ENCODE results near the gene BNIP3. TPM values are rescaled to one million over a fixed set of nuclear protein-coding genes. Genes with fewer than 3 reads are reported as not detected.

The BNIP3 gene
- total RNA-seq, 1 experiment from 2014 or later = 57.1 TPM

GRCh38 chr10:131933696-131934086, 48.0 kb downstream of the BNIP3 start:
- Histone ChIP-seq H2AFZ (ENCODE audit: low read length) (no peak overlapping the region), H3K9ac (ENCODE audit: extremely low read depth, insufficient read length, low read length) (no peak overlapping the region), H3K14ac (ENCODE audit: insufficient read depth, low read length) (no peak overlapping the region), H3K23ac (ENCODE audit: insufficient read length, low read depth, low read length) (no peak overlapping the region), H3K23me2 (ENCODE audit: insufficient read length, low read depth, low read length, poor library complexity, severe bottlenecking) (no peaks in the 10 kb centered on the region), H3T11ph (ENCODE audit: low read length) (no peak overlapping the region), H4K5ac (ENCODE audit: insufficient read length, low read depth, low read length) (no peak overlapping the region), H3K4me2 (ENCODE audit: insufficient read depth, insufficient read length, low read length) (no peak overlapping the region), H4K20me1 (ENCODE audit: control insufficient read depth, insufficient read depth, insufficient read length) (peaks cover 8% of the 10 kb centered on the region), H3K27ac (ENCODE audit: insufficient read length, low read depth, low read length) (no peak overlapping the region), H2AK5ac (ENCODE audit: insufficient read length, low read length) (no peak overlapping the region), H3K27me3 (ENCODE audit: insufficient read depth, low read length) (no peaks in the 10 kb centered on the region), H3K4me1 (ENCODE audit: insufficient read depth, low read length) (peaks cover 5% of the 10 kb centered on the region; the same call in 1 of the 2 replicates), H2BK5ac (ENCODE audit: insufficient read length, low read length) (no peak overlapping the region), H3K79me2 (ENCODE audit: insufficient read depth, low read length) (peaks cover 24% of the 10 kb centered on the region; the same call in 1 of the 2 replicates), H3K79me1 (ENCODE audit: insufficient read depth, low read depth, low read length, poor library complexity, severe bottlenecking) (peaks cover 30% of the 10 kb centered on the region), H3K4ac (ENCODE audit: low read depth, low read length) (no peak overlapping the region), H4K8ac (replicated peaks; ENCODE audit: insufficient read length, low read depth, low read length) (no peak overlapping the region), H3K18ac (ENCODE audit: insufficient read length, low read depth, low read length) (no peak overlapping the region), H3K56ac (ENCODE audit: insufficient read length, low read depth, low read length) (no peak overlapping the region), H4K91ac (ENCODE audit: insufficient read length, low read depth, low read length) (no peak overlapping the region), H3K9me3 (ENCODE audit: control insufficient read depth, low read depth, low read length) (no peaks in the 10 kb centered on the region), H2BK120ac (ENCODE audit: low read depth, low read length, poor library complexity, severe bottlenecking) (no peak overlapping the region), H2BK20ac (ENCODE audit: low read depth, low read length, poor library complexity, severe bottlenecking) (no peak overlapping the region), H2BK12ac (ENCODE audit: insufficient read length, low read depth, low read length) (no peak overlapping the region), H2BK15ac (ENCODE audit: low read depth, low read length) (no peak overlapping the region)
- no peak for TF ChIP-seq CTCF (conservative IDR thresholded peaks at IDR 0.05)
- Mint-ChIP-seq H3K27ac (no peak overlapping the region), H3K27me3 (ENCODE audit: low read depth) (no peaks in the 10 kb centered on the region), H3K4me1 (peaks cover 29 to 34% of the 10 kb centered on the region in 2 experiments), H3K4me3 (no peak overlapping the region), H3K36me3 (ENCODE audit: insufficient read depth in 1 of 3, low read depth in 3 of 3) (peaks cover 14 to 33% (median 27%) of the 10 kb centered on the region in 3 experiments; a peak in 6 of 7 replicates), H3K9me3 (no peaks in the 10 kb centered on the region; a peak in 1 of 5 replicates)
- DNase-seq = no peak
- WGBS (ENCODE audit: extremely low coverage, insufficient read length, low lambda C conversion rate) = no CpG with 5 or more reads among the region's 2 CpGs
